Measurements from ENCODE around the gene HCRTR1. TPM values are rescaled to one million over a fixed set of nuclear protein-coding genes. Genes with fewer than 3 reads are reported as not detected.

The HCRTR1 gene
- total RNA-seq, 1 experiment from 2014 or later = not detected

GRCh38 chr1:31645274-31645568 lies 27.7 kb downstream of the HCRTR1 start:
- TF ChIP-seq, protein P1, sequence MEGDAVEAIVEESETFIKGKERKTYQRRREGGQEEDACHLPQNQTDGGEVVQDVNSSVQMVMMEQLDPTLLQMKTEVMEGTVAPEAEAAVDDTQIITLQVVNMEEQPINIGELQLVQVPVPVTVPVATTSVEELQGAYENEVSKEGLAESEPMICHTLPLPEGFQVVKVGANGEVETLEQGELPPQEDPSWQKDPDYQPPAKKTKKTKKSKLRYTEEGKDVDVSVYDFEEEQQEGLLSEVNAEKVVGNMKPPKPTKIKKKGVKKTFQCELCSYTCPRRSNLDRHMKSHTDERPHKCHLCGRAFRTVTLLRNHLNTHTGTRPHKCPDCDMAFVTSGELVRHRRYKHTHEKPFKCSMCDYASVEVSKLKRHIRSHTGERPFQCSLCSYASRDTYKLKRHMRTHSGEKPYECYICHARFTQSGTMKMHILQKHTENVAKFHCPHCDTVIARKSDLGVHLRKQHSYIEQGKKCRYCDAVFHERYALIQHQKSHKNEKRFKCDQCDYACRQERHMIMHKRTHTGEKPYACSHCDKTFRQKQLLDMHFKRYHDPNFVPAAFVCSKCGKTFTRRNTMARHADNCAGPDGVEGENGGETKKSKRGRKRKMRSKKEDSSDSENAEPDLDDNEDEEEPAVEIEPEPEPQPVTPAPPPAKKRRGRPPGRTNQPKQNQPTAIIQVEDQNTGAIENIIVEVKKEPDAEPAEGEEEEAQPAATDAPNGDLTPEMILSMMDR (conservative IDR thresholded peaks at IDR 0.05; ENCODE audit: low read depth, low read length) = no peak
- no peak for TF ChIP-seq EZH2 (IDR thresholded peaks at IDR 0.05; ENCODE audit: borderline replicate concordance, low read depth, low read length, poor library complexity, severe bottlenecking)
- intact Hi-C loops (cut with micrococcal nuclease; ENCODE audit: unreplicated experiment) = no loop called here
- peak overlapping the region; percentile 65 for H3K4me3 ChIP-seq (ENCODE audit: low read depth, low read length, poor library complexity, severe bottlenecking)
- DNase-seq (ENCODE audit: low spot score) = no peak
- ChIA-PET POLR2A (ENCODE audit: low non-redundant PET) (no interaction called here), CTCF (interaction anchor here (0.6 kb wide), 1 partner anchor 144 kb away, joined by 3 read pairs; no protein-coding TSS in a partner anchor)
- H3K27ac ChIP-seq (ENCODE audit: low read depth, low read length, poor library complexity, severe bottlenecking) = peak overlapping the region; percentile 93
- H3K27me3 ChIP-seq (replicated peaks; ENCODE audit: insufficient read depth, low read depth, low read length, poor library complexity) = no peaks in the 10 kb centered on the region
- no peaks in the 10 kb centered on the region for H3K9me3 ChIP-seq (ENCODE audit: low read depth, low read length, poor library complexity, severe bottlenecking)
- H3K4me1 ChIP-seq (ENCODE audit: insufficient read depth, low read length, poor library complexity, severe bottlenecking) = peaks cover 14% of the 10 kb centered on the region
- BruUV-seq (replicated peaks) = TSS peak; percentile 81
- no peaks in the 10 kb centered on the region for H3K36me3 ChIP-seq (ENCODE audit: insufficient read depth, low read length, poor library complexity, severe bottlenecking)

DNA sequence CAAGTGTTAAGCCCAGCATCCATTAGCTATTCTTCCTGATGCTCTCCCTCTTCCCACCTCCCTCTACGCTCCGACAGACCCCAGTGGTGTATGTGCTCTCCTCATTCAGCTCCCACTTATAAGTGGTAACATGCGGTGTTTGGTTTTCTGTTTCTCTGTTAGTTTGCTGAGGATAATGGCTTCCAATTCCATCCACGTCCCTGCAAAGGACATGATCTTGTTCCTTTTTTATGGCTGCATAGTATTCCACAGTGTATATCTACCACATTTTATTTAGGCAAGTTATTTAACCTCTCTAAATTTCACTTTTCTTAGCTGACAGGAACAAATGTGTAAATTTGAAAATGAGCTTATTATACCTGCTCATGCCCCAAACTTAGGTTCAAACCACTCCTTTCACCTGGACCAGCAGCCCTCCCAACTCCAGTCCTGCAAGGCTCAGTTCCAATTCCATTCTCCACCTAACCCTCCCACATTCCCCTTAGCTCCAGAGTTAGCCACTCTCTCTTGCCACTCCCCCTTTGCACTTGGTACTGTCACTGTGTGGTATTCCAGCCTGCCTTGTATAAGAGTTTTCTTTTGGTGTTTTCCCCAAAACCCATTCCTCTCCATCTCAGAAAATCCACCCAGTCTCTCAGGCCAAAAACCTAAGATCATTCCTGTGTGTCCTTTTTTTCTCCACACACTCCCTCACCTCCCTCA lies 28.9 kb downstream of the HCRTR1 start:
- Histone ChIP-seq H3K4me1 (ENCODE audit: insufficient read depth, low read length, poor library complexity, severe bottlenecking) (peaks cover 14% of the 10 kb centered on the region), H3K27ac (ENCODE audit: low read depth, low read length, poor library complexity, severe bottlenecking) (no peak overlapping the region), H3K36me3 (ENCODE audit: insufficient read depth, low read length, poor library complexity, severe bottlenecking) (no peaks in the 10 kb centered on the region), H3K27me3 (replicated peaks; ENCODE audit: insufficient read depth, low read depth, low read length, poor library complexity) (no peaks in the 10 kb centered on the region), H3K4me3 (ENCODE audit: low read depth, low read length, poor library complexity, severe bottlenecking) (no peak overlapping the region), H3K9me3 (ENCODE audit: low read depth, low read length, poor library complexity, severe bottlenecking) (no peaks in the 10 kb centered on the region)
- POLR2A ChIA-PET (ENCODE audit: low non-redundant PET) = interaction anchor here (0.7 kb wide), 1 partner anchor 426 kb away, joined by 4 read pairs; no protein-coding TSS in a partner anchor
- no peak for DNase-seq (ENCODE audit: low spot score)
- intact Hi-C loops (cut with micrococcal nuclease; ENCODE audit: unreplicated experiment) = no loop called here
- no TSS peak for BruUV-seq (replicated peaks)
- TF ChIP-seq EZH2 (IDR thresholded peaks at IDR 0.05; ENCODE audit: borderline replicate concordance, low read depth, low read length, poor library complexity, severe bottlenecking) = no peak
- TF ChIP-seq, protein P1 (conservative IDR thresholded peaks at IDR 0.05; ENCODE audit: low read depth, low read length) = no peak
- CTCF ChIA-PET = no interaction called here

- Histone ChIP-seq H3K4me1 (ENCODE audit: insufficient read depth, low read length, poor library complexity, severe bottlenecking) (peaks cover 14% of the 10 kb centered on the region), H3K27ac (ENCODE audit: low read depth, low read length, poor library complexity, severe bottlenecking) (no peak overlapping the region), H3K27me3 (replicated peaks; ENCODE audit: insufficient read depth, low read depth, low read length, poor library complexity) (no peaks in the 10 kb centered on the region), H3K36me3 (ENCODE audit: insufficient read depth, low read length, poor library complexity, severe bottlenecking) (no peaks in the 10 kb centered on the region), H3K4me3 (ENCODE audit: low read depth, low read length, poor library complexity, severe bottlenecking) (no peak overlapping the region), H3K9me3 (ENCODE audit: low read depth, low read length, poor library complexity, severe bottlenecking) (no peaks in the 10 kb centered on the region)
- CTCF ChIA-PET = no interaction called here
- DNase-seq (ENCODE audit: low spot score) = no peak
- TF ChIP-seq EZH2 (IDR thresholded peaks at IDR 0.05; ENCODE audit: borderline replicate concordance, low read depth, low read length, poor library complexity, severe bottlenecking) = no peak
- TF ChIP-seq, protein P1 (conservative IDR thresholded peaks at IDR 0.05; ENCODE audit: low read depth, low read length) = no peak
- POLR2A ChIA-PET (ENCODE audit: low non-redundant PET) = no interaction called here
- BruUV-seq (replicated peaks) = no TSS peak
- intact Hi-C loops (cut with micrococcal nuclease; ENCODE audit: unreplicated experiment) = no loop called here
These were observed 29.6 kb downstream of the HCRTR1 start for GRCh38 chr1:31647106-31647505.

Data from A673 (cell line).